Measurements from ENCODE around the gene RFC3. TPM values are rescaled to one million over a fixed set of nuclear protein-coding genes. Genes with fewer than 3 reads are reported as not detected.

Gene RFC3
- total RNA-seq, 1 experiment from 2014 or later: 17.5 TPM

DNA sequence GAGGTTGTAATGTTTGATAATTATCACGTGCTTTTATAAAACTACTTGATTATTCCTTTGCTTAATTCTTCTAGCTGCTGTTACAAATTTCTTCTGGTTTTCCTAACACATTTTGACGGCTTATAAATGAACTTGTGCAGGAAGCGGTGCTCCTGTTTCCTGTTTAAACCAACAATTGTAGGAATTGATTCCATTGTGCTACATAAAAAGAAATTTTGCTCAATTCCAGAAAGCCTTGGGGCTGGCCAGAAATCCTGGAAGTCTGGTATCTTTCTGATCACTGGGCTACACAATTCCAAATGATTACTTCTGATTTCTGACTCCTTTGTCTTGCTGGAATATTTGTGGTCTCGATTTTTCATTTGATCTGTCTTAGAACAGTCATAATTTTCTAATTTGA, 14.9 kb downstream of the RFC3 start:
- H3K27ac Mint-ChIP-seq (ENCODE audit: low read depth, unreplicated experiment): no peak overlapping the region
- TF ChIP-seq, protein P1, sequence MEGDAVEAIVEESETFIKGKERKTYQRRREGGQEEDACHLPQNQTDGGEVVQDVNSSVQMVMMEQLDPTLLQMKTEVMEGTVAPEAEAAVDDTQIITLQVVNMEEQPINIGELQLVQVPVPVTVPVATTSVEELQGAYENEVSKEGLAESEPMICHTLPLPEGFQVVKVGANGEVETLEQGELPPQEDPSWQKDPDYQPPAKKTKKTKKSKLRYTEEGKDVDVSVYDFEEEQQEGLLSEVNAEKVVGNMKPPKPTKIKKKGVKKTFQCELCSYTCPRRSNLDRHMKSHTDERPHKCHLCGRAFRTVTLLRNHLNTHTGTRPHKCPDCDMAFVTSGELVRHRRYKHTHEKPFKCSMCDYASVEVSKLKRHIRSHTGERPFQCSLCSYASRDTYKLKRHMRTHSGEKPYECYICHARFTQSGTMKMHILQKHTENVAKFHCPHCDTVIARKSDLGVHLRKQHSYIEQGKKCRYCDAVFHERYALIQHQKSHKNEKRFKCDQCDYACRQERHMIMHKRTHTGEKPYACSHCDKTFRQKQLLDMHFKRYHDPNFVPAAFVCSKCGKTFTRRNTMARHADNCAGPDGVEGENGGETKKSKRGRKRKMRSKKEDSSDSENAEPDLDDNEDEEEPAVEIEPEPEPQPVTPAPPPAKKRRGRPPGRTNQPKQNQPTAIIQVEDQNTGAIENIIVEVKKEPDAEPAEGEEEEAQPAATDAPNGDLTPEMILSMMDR (IDR thresholded peaks at IDR 0.05; ENCODE audit: unreplicated experiment): no peak
- no TSS peak for BruUV-seq (replicated peaks)
- CTCF ChIA-PET: no interaction called here
- H3K36me3 Mint-ChIP-seq (ENCODE audit: insufficient read depth, unreplicated experiment): peaks cover 43% of the 10 kb centered on the region
- no peaks in the 10 kb centered on the region for H3K9me3 Mint-ChIP-seq (ENCODE audit: unreplicated experiment)
- intact Hi-C loops (cut with micrococcal nuclease): no loop called here
- no peaks in the 10 kb centered on the region for H3K27me3 Mint-ChIP-seq (ENCODE audit: insufficient read depth, unreplicated experiment)
- POLR2A ChIA-PET: no interaction called here
- H3K4me1 Mint-ChIP-seq (ENCODE audit: insufficient read depth, unreplicated experiment): no peaks in the 10 kb centered on the region
- H3K4me3 Mint-ChIP-seq (ENCODE audit: unreplicated experiment): no peak overlapping the region
- DNase-seq (ENCODE audit: unreplicated experiment): no peak

DNA sequence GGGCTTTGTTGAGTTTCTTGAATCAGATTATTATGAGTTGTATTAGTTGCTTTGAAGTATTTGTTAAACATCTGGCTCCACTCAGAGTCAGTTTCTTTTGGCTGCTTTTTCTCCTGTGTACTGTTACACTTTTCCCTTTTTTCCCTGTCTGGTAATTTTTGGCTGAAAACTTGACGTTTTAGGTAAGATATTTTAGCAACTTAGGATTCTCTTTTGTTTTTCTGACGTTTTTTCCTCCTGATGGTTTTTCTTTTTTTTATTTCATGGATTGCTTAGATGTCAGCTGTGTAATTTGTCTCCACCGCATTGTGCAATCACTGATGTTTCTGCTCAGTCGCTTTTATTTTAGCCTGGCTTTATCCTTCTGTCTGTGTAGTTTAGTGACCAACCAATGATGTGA, 20.7 kb downstream of the RFC3 start:
- Mint-ChIP-seq H3K27me3 (ENCODE audit: insufficient read depth, unreplicated experiment) (no peaks in the 10 kb centered on the region), H3K36me3 (ENCODE audit: insufficient read depth, unreplicated experiment) (peaks cover 36% of the 10 kb centered on the region), H3K4me1 (ENCODE audit: insufficient read depth, unreplicated experiment) (no peaks in the 10 kb centered on the region), H3K9me3 (ENCODE audit: unreplicated experiment) (no peaks in the 10 kb centered on the region), H3K4me3 (ENCODE audit: unreplicated experiment) (no peak overlapping the region), H3K27ac (ENCODE audit: low read depth, unreplicated experiment) (peak overlapping the region; percentile 61)
- TF ChIP-seq, protein P1 (IDR thresholded peaks at IDR 0.05; ENCODE audit: unreplicated experiment): no peak
- POLR2A ChIA-PET: interaction anchor here (1.5 kb wide), 1 partner anchor 20 kb away, joined by 5 read pairs; the partner anchor contains the start of gene RFC3
- BruUV-seq (replicated peaks): no TSS peak
- DNase-seq (ENCODE audit: unreplicated experiment): no peak
- intact Hi-C loops (cut with micrococcal nuclease): no loop called here
- CTCF ChIA-PET: no interaction called here

DNA sequence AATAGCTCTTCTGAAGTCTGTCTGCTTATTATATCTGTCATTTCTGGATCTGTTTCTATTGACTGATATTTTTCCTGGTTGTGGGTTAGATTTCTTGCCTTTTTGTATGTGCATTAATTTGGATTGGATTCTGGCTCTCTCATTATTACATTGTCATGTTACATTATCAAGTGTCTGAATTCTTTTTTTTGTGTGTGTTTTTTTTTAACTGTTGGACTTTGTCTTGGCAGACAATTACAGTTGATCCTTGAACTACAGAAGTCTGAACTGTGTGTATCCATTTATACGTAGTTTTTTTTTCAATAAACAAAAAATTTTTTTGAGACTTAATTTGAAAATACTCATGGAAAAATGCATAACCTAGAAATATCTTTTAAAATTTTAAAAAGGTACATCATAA, 22.5 kb downstream of the RFC3 start:
- Mint-ChIP-seq H3K27ac (ENCODE audit: low read depth, unreplicated experiment) (no peak overlapping the region), H3K9me3 (ENCODE audit: unreplicated experiment) (no peaks in the 10 kb centered on the region), H3K4me1 (ENCODE audit: insufficient read depth, unreplicated experiment) (peaks cover 1% of the 10 kb centered on the region), H3K36me3 (ENCODE audit: insufficient read depth, unreplicated experiment) (peaks cover 24% of the 10 kb centered on the region), H3K27me3 (ENCODE audit: insufficient read depth, unreplicated experiment) (no peaks in the 10 kb centered on the region), H3K4me3 (ENCODE audit: unreplicated experiment) (no peak overlapping the region)
- BruUV-seq (replicated peaks): no TSS peak
- CTCF ChIA-PET: interaction anchor here (0.8 kb wide), 1 partner anchor 18 kb away, joined by 3 read pairs; no protein-coding TSS in a partner anchor
- POLR2A ChIA-PET: no interaction called here
- TF ChIP-seq, protein P1 (IDR thresholded peaks at IDR 0.05; ENCODE audit: unreplicated experiment): no peak
- DNase-seq (ENCODE audit: unreplicated experiment): no peak
- intact Hi-C loops (cut with micrococcal nuclease): no loop called here

DNA sequence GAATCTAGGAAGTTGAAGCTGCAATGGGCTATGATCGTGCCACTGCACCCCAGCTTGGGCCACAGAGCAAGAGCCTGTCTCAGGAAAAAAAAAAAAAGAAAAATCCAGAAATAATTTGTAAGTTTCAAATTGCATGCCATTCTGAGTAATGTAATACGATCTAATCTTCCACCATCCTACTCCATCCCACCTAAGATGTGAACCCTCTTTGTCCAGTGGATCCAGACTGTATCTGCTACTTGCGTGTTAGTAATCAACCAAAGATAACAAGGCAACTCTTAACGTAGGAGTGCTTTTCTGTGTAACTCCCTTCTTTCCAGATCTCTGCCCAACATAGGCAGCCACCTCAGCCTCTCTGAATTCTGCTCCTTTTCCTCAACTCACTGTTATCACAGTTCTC, 24.3 kb downstream of the RFC3 start:
- peaks cover 10% of the 10 kb centered on the region for H3K36me3 Mint-ChIP-seq (ENCODE audit: insufficient read depth, unreplicated experiment)
- POLR2A ChIA-PET: interaction anchor here (0.7 kb wide), 1 partner anchor 1193 kb away, joined by 3 read pairs; no protein-coding TSS in a partner anchor
- peaks cover 6% of the 10 kb centered on the region for H3K4me1 Mint-ChIP-seq (ENCODE audit: insufficient read depth, unreplicated experiment)
- DNase-seq (ENCODE audit: unreplicated experiment): no peak
- TF ChIP-seq, protein P1 (IDR thresholded peaks at IDR 0.05; ENCODE audit: unreplicated experiment): no peak
- intact Hi-C loops (cut with micrococcal nuclease): no loop called here
- CTCF ChIA-PET: interaction anchor here (0.6 to 1.3 kb wide), 2 partner anchors 43 to 235 kb away, joined by 3 to 4 read pairs; no protein-coding TSS in a partner anchor
- H3K27ac Mint-ChIP-seq (ENCODE audit: low read depth, unreplicated experiment): no peak overlapping the region
- H3K27me3 Mint-ChIP-seq (ENCODE audit: insufficient read depth, unreplicated experiment): no peaks in the 10 kb centered on the region
- no TSS peak for BruUV-seq (replicated peaks)
- H3K9me3 Mint-ChIP-seq (ENCODE audit: unreplicated experiment): no peaks in the 10 kb centered on the region
- H3K4me3 Mint-ChIP-seq (ENCODE audit: unreplicated experiment): no peak overlapping the region

Measured in MCF 10A (cell line).